GM23338 (cell line): Measurements from ENCODE around the gene BST2.

ENCODE experiments used
- EZH2 ChIP-seq: fragments of 200-600 bp; sonication (generic); IDR thresholded peaks from one replicate; pipeline ENCODE4 v1.8.0; 2017; ENCODE audit warnings: antibody characterized with exemption, mild to moderate bottlenecking, low read depth; ENCODE audit not compliant: unreplicated experiment
- POLR2AphosphoS5 ChIP-seq: IDR thresholded peaks from 2 replicates; pipeline ENCODE4 v1.6.1; 2016; ENCODE audit warnings: antibody characterized with exemption, low read depth
- TF ChIP-seq, protein P1 (sequence below), 2 experiments: fragments of 200-600 bp in 1 of 2; sonication (generic) in 1 of 2; conservative IDR thresholded peaks; 2 replicates each; pipeline versions ENCODE4 v1.5.1 to v1.6.1; 2016 to 2017; ENCODE audit warnings: antibody characterized with exemption in 2 of 2, low read depth in 2 of 2, mild to moderate bottlenecking in 2 of 2, moderate library complexity in 1 of 2

- TF ChIP-seq EZH2 (no peak), POLR2AphosphoS5 (no peak)
- TF ChIP-seq, protein P1, sequence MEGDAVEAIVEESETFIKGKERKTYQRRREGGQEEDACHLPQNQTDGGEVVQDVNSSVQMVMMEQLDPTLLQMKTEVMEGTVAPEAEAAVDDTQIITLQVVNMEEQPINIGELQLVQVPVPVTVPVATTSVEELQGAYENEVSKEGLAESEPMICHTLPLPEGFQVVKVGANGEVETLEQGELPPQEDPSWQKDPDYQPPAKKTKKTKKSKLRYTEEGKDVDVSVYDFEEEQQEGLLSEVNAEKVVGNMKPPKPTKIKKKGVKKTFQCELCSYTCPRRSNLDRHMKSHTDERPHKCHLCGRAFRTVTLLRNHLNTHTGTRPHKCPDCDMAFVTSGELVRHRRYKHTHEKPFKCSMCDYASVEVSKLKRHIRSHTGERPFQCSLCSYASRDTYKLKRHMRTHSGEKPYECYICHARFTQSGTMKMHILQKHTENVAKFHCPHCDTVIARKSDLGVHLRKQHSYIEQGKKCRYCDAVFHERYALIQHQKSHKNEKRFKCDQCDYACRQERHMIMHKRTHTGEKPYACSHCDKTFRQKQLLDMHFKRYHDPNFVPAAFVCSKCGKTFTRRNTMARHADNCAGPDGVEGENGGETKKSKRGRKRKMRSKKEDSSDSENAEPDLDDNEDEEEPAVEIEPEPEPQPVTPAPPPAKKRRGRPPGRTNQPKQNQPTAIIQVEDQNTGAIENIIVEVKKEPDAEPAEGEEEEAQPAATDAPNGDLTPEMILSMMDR (conservative IDR thresholded peaks at IDR 0.05; ENCODE audit: low read depth in 2 of 2) = no peak
Measured at GRCh38 chr19:17450264-17451075, 45.0 kb upstream of the BST2 start.
